Suprapubic skin (tissue), 4 donors: ENCODE measurements around the gene SLC17A2.

Source experiments
- CTCF ChIP-seq, 2 donors: fragments of 200-600 bp in 1 of 2; fragments of 450-650 bp in 1 of 2; sonication (generic) in 1 of 2; IDR thresholded peaks; one replicate each; pipeline ENCODE4 v1.5.1; 2016 to 2019; ENCODE audit warnings: antibody characterized with exemption in 2 of 2, mild to moderate bottlenecking in 1 of 2, moderate library complexity in 1 of 2
- POLR2A ChIP-seq, 2 donors: fragments of 450-650 bp; IDR thresholded peaks; one replicate each; pipeline ENCODE4 v1.6.1; 2017; ENCODE audit warnings: antibody characterized with exemption in 2 of 2, mild to moderate bottlenecking in 2 of 2, moderate library complexity in 2 of 2
- POLR2AphosphoS5 ChIP-seq, 3 donors: sonication (generic); formaldehyde crosslinking; IDR thresholded peaks; one replicate each; pipeline ENCODE4 v1.6.1; 2017; ENCODE audit warnings: antibody characterized with exemption in 3 of 3

GRCh38 chr6:25863360-25863759 lies 67.1 kb downstream of the SLC17A2 start:
- TF ChIP-seq CTCF (IDR thresholded peaks at IDR 0.05) (no peak), POLR2A (IDR thresholded peaks at IDR 0.05) (no peak), POLR2AphosphoS5 (IDR thresholded peaks at IDR 0.05) (no peak)
